Upper lobe of left lung (tissue), 4 donors: ENCODE results near the gene PMAIP1.

ENCODE experiments used
- EP300 ChIP-seq, 4 donors: sonication (generic); formaldehyde crosslinking; IDR thresholded peaks; one replicate each; pipeline ENCODE4 v1.5.1; 2017; ENCODE audit warnings: antibody characterized with exemption in 4 of 4, control low read depth in 2 of 4
- POLR2AphosphoS5 ChIP-seq, 2 donors: sonication (generic); formaldehyde crosslinking; IDR thresholded peaks; one replicate each; pipeline ENCODE4 v1.5.1; 2017; ENCODE audit warnings: antibody characterized with exemption in 2 of 2
- TF ChIP-seq, protein P1 (sequence below), 6 experiments: fragments of 450-650 bp in 4 of 6; fragments of 200-600 bp in 2 of 6; sonication (generic) in 2 of 6; IDR thresholded peaks; one replicate each; pipeline ENCODE4 v1.5.1; 2016 to 2019; ENCODE audit warnings: antibody characterized with exemption in 6 of 6

- no peak for TF ChIP-seq EP300 (IDR thresholded peaks at IDR 0.05)
- TF ChIP-seq, protein P1, sequence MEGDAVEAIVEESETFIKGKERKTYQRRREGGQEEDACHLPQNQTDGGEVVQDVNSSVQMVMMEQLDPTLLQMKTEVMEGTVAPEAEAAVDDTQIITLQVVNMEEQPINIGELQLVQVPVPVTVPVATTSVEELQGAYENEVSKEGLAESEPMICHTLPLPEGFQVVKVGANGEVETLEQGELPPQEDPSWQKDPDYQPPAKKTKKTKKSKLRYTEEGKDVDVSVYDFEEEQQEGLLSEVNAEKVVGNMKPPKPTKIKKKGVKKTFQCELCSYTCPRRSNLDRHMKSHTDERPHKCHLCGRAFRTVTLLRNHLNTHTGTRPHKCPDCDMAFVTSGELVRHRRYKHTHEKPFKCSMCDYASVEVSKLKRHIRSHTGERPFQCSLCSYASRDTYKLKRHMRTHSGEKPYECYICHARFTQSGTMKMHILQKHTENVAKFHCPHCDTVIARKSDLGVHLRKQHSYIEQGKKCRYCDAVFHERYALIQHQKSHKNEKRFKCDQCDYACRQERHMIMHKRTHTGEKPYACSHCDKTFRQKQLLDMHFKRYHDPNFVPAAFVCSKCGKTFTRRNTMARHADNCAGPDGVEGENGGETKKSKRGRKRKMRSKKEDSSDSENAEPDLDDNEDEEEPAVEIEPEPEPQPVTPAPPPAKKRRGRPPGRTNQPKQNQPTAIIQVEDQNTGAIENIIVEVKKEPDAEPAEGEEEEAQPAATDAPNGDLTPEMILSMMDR (IDR thresholded peaks at IDR 0.05) = no peak
- TF ChIP-seq POLR2AphosphoS5 (IDR thresholded peaks at IDR 0.05) = no peak
These were observed 23.5 kb upstream of the PMAIP1 start for GRCh38 chr18:59876310-59876626.
